Measurements from ENCODE around the gene HAND1. TPM values are rescaled to one million over a fixed set of nuclear protein-coding genes. Genes with fewer than 3 reads are reported as not detected.

Gene HAND1
- total RNA-seq, 1 experiment from 2014 or later: 0.69 TPM

Other genes with a start within 250 kb of the HAND1 start
- 15.8 and 16.2 TPM in 2 replicates for gene SAP30L, start 32.2 kb downstream of the HAND1 start, total RNA-seq (2014; rRNA removed; shearing (Covaris generic))